ENCODE results near the gene RARA.

RARA gene

GRCh38 chr17:40316571-40317344 lies 7.8 kb downstream of the RARA start:
- no peaks in the 10 kb centered on the region for H3K36me3 ChIP-seq (ENCODE audit: insufficient read depth, low read length)
- no peaks in the 10 kb centered on the region for H3K27me3 ChIP-seq (ENCODE audit: insufficient read depth, low read length, poor library complexity, severe bottlenecking)
- H3K9ac ChIP-seq (ENCODE audit: low read depth, low read length, poor library complexity, severe bottlenecking) = peak overlapping the region; percentile 54
- H3K79me2 ChIP-seq (ENCODE audit: insufficient read depth, low read length) = peaks cover 46% of the 10 kb centered on the region
- H3F3A ChIP-seq (ENCODE audit: low read depth) = peaks cover 5% of the 10 kb centered on the region; the same call in 1 of the 2 replicates
- no peak for TF ChIP-seq CTCF (conservative IDR thresholded peaks at IDR 0.05; ENCODE audit: low read length)
- no peak for TF ChIP-seq EZH2phosphoT487 (IDR thresholded peaks at IDR 0.05; ENCODE audit: borderline replicate concordance)
- H2AFZ ChIP-seq (ENCODE audit: low read length) = no peak overlapping the region
- H3K4me1 ChIP-seq (ENCODE audit: insufficient read depth, low read length, poor library complexity, severe bottlenecking) = peaks cover 88% of the 10 kb centered on the region
- H3K4me2 ChIP-seq (ENCODE audit: low read depth, low read length, poor library complexity, severe bottlenecking) = peak overlapping the region; percentile 97
- no peaks in the 10 kb centered on the region for H3K9me3 ChIP-seq (ENCODE audit: insufficient read depth, low read depth, low read length)
- H3K4me3 ChIP-seq (ENCODE audit: low read length, poor library complexity, severe bottlenecking) = peak overlapping the region; percentile 95
- H4K20me1 ChIP-seq (ENCODE audit: insufficient read depth, low read length, poor library complexity, severe bottlenecking) = peaks cover 12% of the 10 kb centered on the region
- no peaks in the 10 kb centered on the region for H3K9me2 ChIP-seq (replicated peaks; ENCODE audit: low read depth, low read length)

- Histone ChIP-seq H3F3A (ENCODE audit: low read depth) (peaks cover 5% of the 10 kb centered on the region; the same call in 1 of the 2 replicates), H3K9me2 (replicated peaks; ENCODE audit: low read depth, low read length) (no peaks in the 10 kb centered on the region), H3K36me3 (ENCODE audit: insufficient read depth, low read length) (no peaks in the 10 kb centered on the region), H4K20me1 (ENCODE audit: insufficient read depth, low read length, poor library complexity, severe bottlenecking) (peaks cover 12% of the 10 kb centered on the region), H3K27me3 (ENCODE audit: insufficient read depth, low read length, poor library complexity, severe bottlenecking) (no peaks in the 10 kb centered on the region), H3K9ac (ENCODE audit: low read depth, low read length, poor library complexity, severe bottlenecking) (peak overlapping the region; percentile 82), H3K9me3 (ENCODE audit: insufficient read depth, low read depth, low read length) (no peaks in the 10 kb centered on the region), H2AFZ (ENCODE audit: low read length) (no peak overlapping the region), H3K4me3 (ENCODE audit: low read length, poor library complexity, severe bottlenecking) (peak overlapping the region; percentile 95), H3K4me1 (ENCODE audit: insufficient read depth, low read length, poor library complexity, severe bottlenecking) (peaks cover 86% of the 10 kb centered on the region), H3K4me2 (ENCODE audit: low read depth, low read length, poor library complexity, severe bottlenecking) (peak overlapping the region; percentile 97), H3K79me2 (ENCODE audit: insufficient read depth, low read length) (peaks cover 51% of the 10 kb centered on the region)
- TF ChIP-seq CTCF (conservative IDR thresholded peaks at IDR 0.05; ENCODE audit: low read length) (peak; percentile 65), EZH2phosphoT487 (IDR thresholded peaks at IDR 0.05; ENCODE audit: borderline replicate concordance) (no peak)
Measured at GRCh38 chr17:40317345-40317873, 8.4 kb downstream of the RARA start.

GRCh38 chr17:40317880-40318829 lies 9.2 kb downstream of the RARA start:
- peaks cover 83% of the 10 kb centered on the region for H3K4me1 ChIP-seq (ENCODE audit: insufficient read depth, low read length, poor library complexity, severe bottlenecking)
- H3K79me2 ChIP-seq (ENCODE audit: insufficient read depth, low read length) = peaks cover 53% of the 10 kb centered on the region
- H3K9me2 ChIP-seq (replicated peaks; ENCODE audit: low read depth, low read length) = no peaks in the 10 kb centered on the region

More at GRCh38 chr17:40317880-40318829, 9.2 kb downstream of the RARA start:
- peak overlapping the region; percentile 95 for H3K4me3 ChIP-seq (ENCODE audit: low read length, poor library complexity, severe bottlenecking)
- H3K9me3 ChIP-seq (ENCODE audit: insufficient read depth, low read depth, low read length) = no peaks in the 10 kb centered on the region
- H3F3A ChIP-seq (ENCODE audit: low read depth) = peaks cover 5% of the 10 kb centered on the region; the same call in 1 of the 2 replicates
- peaks cover 14% of the 10 kb centered on the region for H4K20me1 ChIP-seq (ENCODE audit: insufficient read depth, low read length, poor library complexity, severe bottlenecking)
- peak overlapping the region; percentile 82 for H3K9ac ChIP-seq (ENCODE audit: low read depth, low read length, poor library complexity, severe bottlenecking)
- no peaks in the 10 kb centered on the region for H3K27me3 ChIP-seq (ENCODE audit: insufficient read depth, low read length, poor library complexity, severe bottlenecking)
- H2AFZ ChIP-seq (ENCODE audit: low read length) = peak overlapping the region; percentile 81
- peak overlapping the region; percentile 97 for H3K4me2 ChIP-seq (ENCODE audit: low read depth, low read length, poor library complexity, severe bottlenecking)
- no peaks in the 10 kb centered on the region for H3K36me3 ChIP-seq (ENCODE audit: insufficient read depth, low read length)
- TF ChIP-seq CTCF (conservative IDR thresholded peaks at IDR 0.05; ENCODE audit: low read length) (no peak), EZH2phosphoT487 (IDR thresholded peaks at IDR 0.05; ENCODE audit: borderline replicate concordance) (no peak)
